A549 (cell line): ENCODE data around the gene KLRF1. TPM values are rescaled to one million over a fixed set of nuclear protein-coding genes. Genes with fewer than 3 reads are reported as not detected.
A peak's percentile ranks its signal among the peaks of the same experiment; 100 is the strongest.

ENCODE experiments used
- ATAC-seq, 2 experiments: fragments of 200-7000 bp in 1 of 2; fragments of >200 bp in 1 of 2; cut with Nextera tagmentation in 1 of 2; cut with Tn5 transposase in 1 of 2; 3 replicates each; pipeline versions ENCODE4 v1.8.0 to v1.9.1; 2018 to 2020; ENCODE audit warnings: mild to moderate bottlenecking in 1 of 2, moderate library complexity in 1 of 2
- CTCF ChIA-PET: fragments of 300-600 bp; sonication (Branson Sonifier 250); formaldehyde crosslinking; extraction: SDS; loops from one replicate; lab custom pipeline; 2021; ENCODE audit warnings: antibody characterized with exemption, inconsistent platforms; lab: Yijun Ruan, JAX
- POLR2A ChIA-PET: fragments of 350-600 bp; formaldehyde crosslinking; extraction: SDS; loops from one replicate; lab custom pipeline; 2021; ENCODE audit warnings: antibody characterized with exemption, inconsistent platforms; lab: Yijun Ruan, JAX
- DNase-seq, 2 experiments: peaks; one replicate each; pipeline versions ENCODE4 v3.0.0 to v3.0.0-alpha.2; 2011 to 2016; ENCODE audit warnings: low read depth in 1 of 2, low spot score in 1 of 2
- FAIRE-seq: peaks from 2 replicates; lab custom pipeline; 2011; peaks lifted over from hg19 to GRCh38; lab: Jason Lieb, UNC
- H3K27ac ChIP-seq, 2 experiments: fragments of >200 bp; sonication (Bioruptor Twin); formaldehyde crosslinking; 3 replicates each; pipeline ENCODE4 v1.5.1; 2016 to 2017
- H3K4me1 ChIP-seq: fragments of >200 bp; sonication (Bioruptor Twin); formaldehyde crosslinking; 3 replicates; pipeline ENCODE4 v1.6.1; 2016
- H3K4me2 ChIP-seq: fragments of >200 bp; sonication (Bioruptor Twin); formaldehyde crosslinking; 3 replicates; pipeline ENCODE4 v1.6.1; 2016
- H3K4me3 ChIP-seq: fragments of >200 bp; sonication (Bioruptor Twin); formaldehyde crosslinking; 3 replicates; pipeline ENCODE4 v1.5.1; 2016
- H3K9me3 ChIP-seq: fragments of >200 bp; sonication (Bioruptor Twin); formaldehyde crosslinking; 3 replicates; pipeline ENCODE4 v1.6.1; 2016
- ATOH8 ChIP-seq: fragments of 250-450 bp; sonication (Bioruptor Pico); IDR thresholded peaks from 2 replicates; pipeline ENCODE4 v1.5.0; 2020; ENCODE audit warnings: low read depth, mild to moderate bottlenecking, moderate library complexity
- BCL3 ChIP-seq: fragments of >200 bp; sonication (Bioruptor Twin); formaldehyde crosslinking; IDR thresholded peaks from 3 replicates; pipeline ENCODE4 v1.6.1; 2016
- BHLHE40 ChIP-seq: IDR thresholded peaks from 2 replicates; pipeline ENCODE4 v1.6.1; 2012; ENCODE audit warnings: low read depth, low read length, inconsistent platforms
- CBX2 ChIP-seq: fragments of 200-600 bp; sonication (generic); IDR thresholded peaks from 2 replicates; pipeline ENCODE4 v1.6.1; 2016; ENCODE audit warnings: low read depth, mild to moderate bottlenecking, borderline replicate concordance
- CEBPB ChIP-seq, 2 experiments: fragments of >200 bp in 1 of 2; sonication (Bioruptor Twin) in 1 of 2; formaldehyde crosslinking in 1 of 2; IDR thresholded peaks; 2 replicates each; pipeline ENCODE4 v1.6.1; 2012 to 2016
- EHMT2 ChIP-seq: fragments of 200-600 bp; sonication (generic); IDR thresholded peaks from 2 replicates; pipeline ENCODE4 v1.6.1; 2016; ENCODE audit warnings: antibody characterized with exemption, low read depth, mild to moderate bottlenecking, moderate library complexity
- EP300 ChIP-seq, 2 experiments: fragments of >200 bp; sonication (Bioruptor Twin); formaldehyde crosslinking; IDR thresholded peaks; 2 replicates in 1 of 2; 3 replicates in 1 of 2; pipeline ENCODE4 v1.6.1; 2016 to 2017
- ESRRA ChIP-seq: fragments of 150-350 bp; IDR thresholded peaks from 2 replicates; pipeline ENCODE4 v1.6.1; 2014; ENCODE audit warnings: mild to moderate bottlenecking, low read length, borderline replicate concordance
- FOSL2 ChIP-seq, 2 experiments: fragments of 450-650 bp in 1 of 2; fragments of >200 bp in 1 of 2; sonication (Bioruptor Twin) in 1 of 2; formaldehyde crosslinking; IDR thresholded peaks; 2 replicates each; pipeline versions ENCODE4 v1.5.0 to v1.6.1; 2016 to 2020; ENCODE audit warnings: mild to moderate bottlenecking in 1 of 2, moderate library complexity in 1 of 2
- FOXS1 ChIP-seq: fragments of 250-450 bp; sonication (Bioruptor Pico); IDR thresholded peaks from 2 replicates; pipeline ENCODE4 v1.5.0; 2020; ENCODE audit warnings: mild to moderate bottlenecking, moderate library complexity
- HOXB5 ChIP-seq: fragments of 250-450 bp; sonication (Bioruptor Pico); IDR thresholded peaks from 2 replicates; pipeline ENCODE4 v1.5.0; 2020; ENCODE audit warnings: mild to moderate bottlenecking, moderate library complexity
- KDM5A ChIP-seq: fragments of 200-600 bp; sonication (generic); IDR thresholded peaks from 2 replicates; pipeline ENCODE4 v1.6.1; 2016; ENCODE audit warnings: antibody characterized with exemption, mild to moderate bottlenecking
- MAFK ChIP-seq: fragments of 450-650 bp; IDR thresholded peaks from 2 replicates; pipeline ENCODE4 v1.6.1; 2014; ENCODE audit not compliant: partially characterized antibody
- MAX ChIP-seq: IDR thresholded peaks from 2 replicates; pipeline ENCODE4 v1.6.1; 2012
- MAZ ChIP-seq: fragments of 150-350 bp; IDR thresholded peaks from 2 replicates; pipeline ENCODE4 v1.6.1; 2014; ENCODE audit warnings: antibody characterized with exemption, low read depth, low read length, borderline replicate concordance
- NFE2L2 ChIP-seq: fragments of 150-350 bp; conservative IDR thresholded peaks from 2 replicates; pipeline ENCODE4 v1.6.1; 2014; ENCODE audit warnings: low read length
- NR3C1 ChIP-seq: fragments of >200 bp; sonication (Bioruptor Twin); formaldehyde crosslinking; IDR thresholded peaks from 3 replicates; pipeline ENCODE4 v1.6.1; 2017
- POLR2A ChIP-seq: IDR thresholded peaks from 2 replicates; pipeline ENCODE4 v1.6.1; 2012; ENCODE audit warnings: mild to moderate bottlenecking, low read length
- RARB ChIP-seq: fragments of 250-450 bp; sonication (Bioruptor Pico); IDR thresholded peaks from 2 replicates; pipeline ENCODE4 v1.8.0; 2021; ENCODE audit warnings: mild to moderate bottlenecking, moderate library complexity
- RCOR1 ChIP-seq: fragments of 150-350 bp; IDR thresholded peaks from 2 replicates; pipeline ENCODE4 v1.6.1; 2014; ENCODE audit warnings: antibody characterized with exemption, low read length, low read depth
- SMC3 ChIP-seq: fragments of >200 bp; sonication (Bioruptor Twin); formaldehyde crosslinking; IDR thresholded peaks from 3 replicates; pipeline ENCODE4 v1.6.1; 2018; ENCODE audit warnings: inconsistent platforms
- SREBF2 ChIP-seq: fragments of 450-650 bp; IDR thresholded peaks from 2 replicates; pipeline ENCODE4 v1.6.1; 2014; ENCODE audit warnings: mild to moderate bottlenecking, moderate library complexity
- TFCP2L1 ChIP-seq: fragments of 250-450 bp; sonication (Bioruptor Pico); IDR thresholded peaks from 2 replicates; pipeline ENCODE4 v1.5.0; 2021; ENCODE audit warnings: mild to moderate bottlenecking
- USF2 ChIP-seq: fragments of 450-650 bp; IDR thresholded peaks from 2 replicates; pipeline ENCODE4 v1.6.1; 2014; ENCODE audit warnings: antibody characterized with exemption
- ZFP36 ChIP-seq: fragments of 450-650 bp; IDR thresholded peaks from 2 replicates; pipeline ENCODE4 v1.6.1; 2014; ENCODE audit warnings: borderline replicate concordance; ENCODE audit not compliant: partially characterized antibody
- ZNF302 ChIP-seq: fragments of 250-450 bp; sonication (Bioruptor Pico); IDR thresholded peaks from 2 replicates; pipeline ENCODE4 v1.9.0; 2021; ENCODE audit warnings: inconsistent platforms, mild to moderate bottlenecking, moderate library complexity
- WGBS: methylation state at CpG from one replicate; pipeline ENCODE4 v1.1.6; 2017; ENCODE audit errors: missing lambda C conversion rate; 5-methylcytosine and 5-hydroxymethylcytosine counted together
- polyA plus RNA-seq, 4 experiments: library from polyadenylated mRNA; depleted of rRNA in 3 of 4; stranded (reverse); fragments of >200 nt; fragmentation: RNase III in 1 of 4; extraction: RNeasy Plus Mini Kit Qiagen cat#74134 plus additional on column Dnase treatment in 1 of 4; gene quantifications; 2 replicates in 3 of 4; 3 replicates in 1 of 4; pipeline ENCODE4 v1.2.3, GENCODE V29; 2011 to 2017
- TF ChIP-seq, protein P1 (sequence below): fragments of >200 bp; sonication (Bioruptor Twin); formaldehyde crosslinking; IDR thresholded peaks from 3 replicates; pipeline ENCODE4 v1.5.1; 2016

Gene KLRF1
- polyA plus RNA-seq, 2 of the 4 experiments (the other 2 are of a cell fraction) = not detected

DNA sequence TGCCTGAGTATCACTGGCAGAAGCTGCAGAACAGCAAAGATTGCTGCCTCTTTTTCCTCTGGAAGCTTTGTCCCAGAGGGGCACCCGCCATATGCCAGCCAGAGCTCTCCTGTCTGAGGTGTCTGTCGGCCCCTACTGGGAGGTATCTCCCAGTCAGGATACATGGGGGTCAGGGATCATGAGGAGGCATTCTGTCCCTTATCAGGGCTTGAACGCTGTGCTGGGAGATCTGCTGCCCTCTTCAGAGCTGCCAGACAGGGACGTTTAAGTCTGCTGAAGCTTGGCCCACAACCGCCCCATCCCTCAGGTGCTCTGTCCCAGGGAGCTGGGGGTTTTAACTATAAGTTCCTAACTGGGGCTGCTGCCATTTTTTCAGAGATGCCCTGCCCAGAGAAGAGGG is 21.6 kb downstream of the KLRF1 start:
- POLR2A ChIA-PET = no interaction called here

DNA sequence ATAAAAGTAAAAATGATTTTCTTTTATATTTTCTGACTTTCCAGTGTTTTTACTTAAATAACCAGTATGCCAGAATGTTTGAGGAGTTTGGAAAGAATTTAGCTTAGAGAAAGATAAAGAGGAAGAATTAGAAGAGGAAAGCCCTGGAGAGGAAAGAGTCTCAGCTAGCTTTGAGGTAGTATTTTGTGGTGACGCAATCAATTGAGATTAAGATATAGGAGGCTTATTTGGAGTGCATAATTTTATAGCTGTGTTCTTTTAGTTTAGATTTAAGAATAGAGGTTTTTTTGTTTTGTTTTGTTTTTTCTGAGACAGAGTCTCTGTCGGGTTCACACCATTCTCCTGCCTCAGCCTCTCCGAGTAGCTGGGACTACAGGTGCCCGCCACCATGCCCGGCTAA is 23.8 kb downstream of the KLRF1 start:
- Histone ChIP-seq H3K4me2 (no peak overlapping the region), H3K9me3 (no peaks in the 10 kb centered on the region), H3K27ac (no peak overlapping the region), H3K4me3 (no peak overlapping the region)
- CTCF ChIA-PET = no interaction called here
- ATAC-seq (no peak), FAIRE-seq (no peak), DNase-seq (no peak)
- POLR2A ChIA-PET = no interaction called here
- 80% methylated on average over 5 of the region's 5 CpGs for WGBS
- TF ChIP-seq CEBPB (IDR thresholded peaks at IDR 0.05) (0 out of 4 replicates have a peak, but pooled peaks of 1 of the 2 experiments have one; percentile 11), ESRRA (no peak)
- TF ChIP-seq, all 56 proteins: peak for 1
- H3K4me1 ChIP-seq = no peaks in the 10 kb centered on the region

More for the DNA sequence above, 21.6 kb downstream of the KLRF1 start:
- 38% methylated on average over 5 of the region's 5 CpGs for WGBS
- H3K4me2 ChIP-seq = no peak overlapping the region
- no peaks in the 10 kb centered on the region for H3K9me3 ChIP-seq
- no peak for FAIRE-seq
- H3K4me3 ChIP-seq = no peak overlapping the region
- DNase-seq = no peak
- ATAC-seq = no peak
- no peaks in the 10 kb centered on the region for H3K4me1 ChIP-seq
- CTCF ChIA-PET = interaction anchor here (1.1 kb wide), 2 partner anchors 16 to 100 kb away, joined by 3 read pairs; no protein-coding TSS in a partner anchor
- H3K27ac ChIP-seq = no peak overlapping the region
- TF ChIP-seq ZNF302 (CRISPR knock-in tag) (no peak), MAZ (no peak), ESRRA (no peak), EP300 (IDR thresholded peaks at IDR 0.05) (no peak), POLR2A (no peak), EHMT2 (no peak), RCOR1 (no peak), NFE2L2 (no peak), FOXS1 (no peak), MAFK (no peak), SMC3 (no peak), ZFP36 (no peak), RARB (CRISPR knock-in tag) (no peak), KDM5A (no peak), BHLHE40 (no peak), TFCP2L1 (CRISPR knock-in tag) (no peak), ATOH8 (CRISPR knock-in tag) (no peak)
- TF ChIP-seq, protein P1, sequence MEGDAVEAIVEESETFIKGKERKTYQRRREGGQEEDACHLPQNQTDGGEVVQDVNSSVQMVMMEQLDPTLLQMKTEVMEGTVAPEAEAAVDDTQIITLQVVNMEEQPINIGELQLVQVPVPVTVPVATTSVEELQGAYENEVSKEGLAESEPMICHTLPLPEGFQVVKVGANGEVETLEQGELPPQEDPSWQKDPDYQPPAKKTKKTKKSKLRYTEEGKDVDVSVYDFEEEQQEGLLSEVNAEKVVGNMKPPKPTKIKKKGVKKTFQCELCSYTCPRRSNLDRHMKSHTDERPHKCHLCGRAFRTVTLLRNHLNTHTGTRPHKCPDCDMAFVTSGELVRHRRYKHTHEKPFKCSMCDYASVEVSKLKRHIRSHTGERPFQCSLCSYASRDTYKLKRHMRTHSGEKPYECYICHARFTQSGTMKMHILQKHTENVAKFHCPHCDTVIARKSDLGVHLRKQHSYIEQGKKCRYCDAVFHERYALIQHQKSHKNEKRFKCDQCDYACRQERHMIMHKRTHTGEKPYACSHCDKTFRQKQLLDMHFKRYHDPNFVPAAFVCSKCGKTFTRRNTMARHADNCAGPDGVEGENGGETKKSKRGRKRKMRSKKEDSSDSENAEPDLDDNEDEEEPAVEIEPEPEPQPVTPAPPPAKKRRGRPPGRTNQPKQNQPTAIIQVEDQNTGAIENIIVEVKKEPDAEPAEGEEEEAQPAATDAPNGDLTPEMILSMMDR = no peak

DNA sequence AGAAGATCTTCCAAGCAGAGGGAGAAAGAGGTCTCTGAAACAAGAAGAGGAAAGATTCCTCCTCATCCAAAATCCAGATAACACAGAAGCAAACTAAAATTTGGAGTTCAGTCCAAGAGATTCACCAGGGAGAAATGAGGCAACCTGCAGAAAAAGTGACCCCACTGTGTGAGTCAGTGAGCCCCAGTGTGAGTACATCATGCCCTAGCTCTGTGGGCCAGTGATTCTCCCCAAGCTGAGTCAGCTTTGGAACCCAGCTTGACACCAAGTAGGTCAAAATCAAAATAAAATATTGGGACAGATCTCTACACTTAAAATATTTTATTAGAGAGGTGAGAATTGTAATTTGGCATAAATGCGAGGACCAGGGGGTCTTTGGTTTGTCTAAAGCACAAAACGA is 24.6 kb downstream of the KLRF1 start:
- H3K4me3 ChIP-seq = no peak overlapping the region
- POLR2A ChIA-PET = no interaction called here
- no peak overlapping the region for H3K27ac ChIP-seq
- no peaks in the 10 kb centered on the region for H3K4me1 ChIP-seq
- no peak overlapping the region for H3K4me2 ChIP-seq
- CTCF ChIA-PET = interaction anchor here (0.6 kb wide), 2 partner anchors 301 to 305 kb away, joined by 3 to 4 read pairs; no protein-coding TSS in a partner anchor
- TF ChIP-seq TFCP2L1 (CRISPR knock-in tag) = no peak
- no peak for TF ChIP-seq FOSL2 (IDR thresholded peaks at IDR 0.05)
- no peak for TF ChIP-seq FOSL2 (CRISPR knock-in tag; IDR thresholded peaks at IDR 0.05)
- TF ChIP-seq USF2 = no peak
- TF ChIP-seq NR3C1 = no peak
- TF ChIP-seq ZNF302 (CRISPR knock-in tag) = no peak
- TF ChIP-seq MAX = no peak
- no peak for TF ChIP-seq EHMT2
- TF ChIP-seq CBX2 = no peak
- no peak for TF ChIP-seq SREBF2
- TF ChIP-seq HOXB5 (CRISPR knock-in tag) = no peak
- TF ChIP-seq BCL3 = no peak
- no peak for FAIRE-seq
- DNase-seq = no peak
- no peak for ATAC-seq
- no peaks in the 10 kb centered on the region for H3K9me3 ChIP-seq
- WGBS = 19% methylated on average over 2 of the region's 2 CpGs
